Measurements from ENCODE around the gene RHOF. TPM values are rescaled to one million over a fixed set of nuclear protein-coding genes. Genes with fewer than 3 reads are reported as not detected.
"Not testable (repeated sequence)": the region's sequence is repeated elsewhere in the genome, so short reads cannot be mapped to it uniquely, and the experiment has no call there.

Gene RHOF
- polyA plus RNA-seq, 4 donors, result 4.9 to 14.7 (median 9.5) TPM

DNA sequence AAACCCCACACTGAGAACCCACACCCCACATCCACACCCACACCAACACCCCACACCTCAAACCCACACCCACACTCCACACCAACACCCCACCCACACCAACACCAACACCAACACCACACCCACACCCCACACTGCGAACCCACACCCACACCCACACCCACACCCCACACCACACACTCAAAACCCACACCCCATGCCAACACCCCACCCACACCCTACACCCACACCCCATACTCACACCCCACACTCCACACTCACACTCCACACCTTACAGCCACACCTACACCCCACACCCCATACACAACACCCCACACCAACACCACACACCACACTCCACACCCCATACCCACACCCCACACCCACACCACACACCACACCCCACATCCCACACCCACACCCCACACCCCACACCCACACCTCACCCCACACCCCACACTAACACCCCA, 43.0 kb downstream of the RHOF start:
- DNase-seq (ENCODE audit: low read depth in 4 of 4, low spot score in 3 of 4), result no peak

GRCh38 chr12:121749267-121749666, 44.2 kb downstream of the RHOF start:
- no peak for DNase-seq (ENCODE audit: low read depth in 4 of 4, low spot score in 3 of 4)

DNA sequence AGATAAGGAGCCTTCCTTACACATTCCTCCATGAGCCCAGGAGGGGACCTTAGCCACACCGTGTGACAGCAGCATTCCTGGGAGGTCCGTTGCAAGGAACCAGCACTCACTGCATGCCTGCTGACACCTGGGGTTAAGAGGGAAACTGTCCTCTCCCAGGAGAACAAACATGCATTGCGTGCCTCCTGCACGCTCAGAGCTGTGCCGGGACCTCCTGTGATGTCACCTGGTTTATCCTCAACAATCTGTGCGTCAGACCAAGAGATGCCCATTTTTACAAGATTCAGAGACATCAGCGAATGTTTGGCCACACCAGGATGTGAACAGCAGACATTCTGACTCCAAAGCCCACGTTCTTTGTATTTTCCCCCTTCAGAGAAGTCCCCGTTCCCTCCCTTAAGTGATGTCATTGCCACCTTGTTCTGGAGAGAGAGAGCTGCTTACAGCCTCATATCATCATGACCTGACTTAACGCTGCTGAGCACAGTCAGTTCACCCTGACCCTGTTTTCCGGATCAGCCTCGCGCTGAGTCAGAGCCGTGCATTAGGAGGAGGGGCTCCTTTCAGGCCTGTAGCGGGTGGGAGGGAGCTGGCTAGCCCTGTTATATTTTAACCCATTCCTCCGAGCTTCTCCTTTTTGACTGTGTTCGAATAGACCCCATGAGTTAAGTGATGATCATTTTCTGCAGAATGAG, 44.8 kb downstream of the RHOF start:
- DNase-seq (ENCODE audit: low read depth in 4 of 4, low spot score in 3 of 4), result peak in 2 of 4 donors; percentile 56 to 69

DNA sequence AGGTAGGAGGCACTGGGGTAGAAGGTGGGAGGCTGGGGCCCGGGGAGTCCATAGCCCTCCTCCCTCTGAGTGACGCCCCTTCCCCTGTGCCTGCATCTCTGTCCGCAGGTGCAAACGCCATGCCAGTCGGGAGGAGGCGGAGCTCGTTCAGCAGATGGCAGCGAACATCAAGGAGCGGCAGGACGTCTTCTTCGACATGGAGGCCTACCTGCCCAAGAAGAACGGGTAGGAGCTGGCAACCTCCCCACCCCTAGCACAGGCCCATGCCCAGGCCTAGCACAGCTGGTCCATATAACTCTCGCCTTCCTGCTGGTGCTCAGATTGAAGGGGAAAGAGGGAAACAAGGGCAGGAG, 45.3 kb downstream of the RHOF start:
- DNase-seq (ENCODE audit: low read depth in 4 of 4, low spot score in 3 of 4), result no peak

- DNase-seq (ENCODE audit: low read depth in 4 of 4, low spot score in 3 of 4), result not testable (repeated sequence)
These were observed 47.9 kb downstream of the RHOF start for GRCh38 chr12:121745545-121745944.

GRCh38 chr12:121741743-121742142, 51.7 kb downstream of the RHOF start:
- DNase-seq (ENCODE audit: low read depth in 4 of 4, low spot score in 3 of 4), result no peak

DNA sequence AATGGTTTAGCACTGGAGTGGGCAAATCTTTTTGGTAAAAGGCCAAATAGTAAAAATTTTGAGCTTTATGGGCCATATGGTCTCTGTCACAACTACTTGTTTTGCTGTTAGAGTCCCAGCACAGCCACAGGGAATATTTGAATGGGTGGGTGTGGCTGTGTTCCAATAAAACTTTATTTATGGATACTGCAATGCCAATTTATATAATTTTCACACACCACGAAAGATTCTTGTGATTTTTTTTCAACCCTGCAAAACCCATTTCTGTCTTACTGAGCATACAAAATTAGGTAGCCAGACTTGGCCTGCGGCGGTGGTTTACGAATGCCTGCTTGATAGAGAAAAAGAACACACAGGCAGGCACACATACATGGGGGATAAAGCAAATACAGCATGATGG, 52.6 kb downstream of the RHOF start:
- DNase-seq (ENCODE audit: low read depth in 4 of 4, low spot score in 3 of 4), result no peak

DNA sequence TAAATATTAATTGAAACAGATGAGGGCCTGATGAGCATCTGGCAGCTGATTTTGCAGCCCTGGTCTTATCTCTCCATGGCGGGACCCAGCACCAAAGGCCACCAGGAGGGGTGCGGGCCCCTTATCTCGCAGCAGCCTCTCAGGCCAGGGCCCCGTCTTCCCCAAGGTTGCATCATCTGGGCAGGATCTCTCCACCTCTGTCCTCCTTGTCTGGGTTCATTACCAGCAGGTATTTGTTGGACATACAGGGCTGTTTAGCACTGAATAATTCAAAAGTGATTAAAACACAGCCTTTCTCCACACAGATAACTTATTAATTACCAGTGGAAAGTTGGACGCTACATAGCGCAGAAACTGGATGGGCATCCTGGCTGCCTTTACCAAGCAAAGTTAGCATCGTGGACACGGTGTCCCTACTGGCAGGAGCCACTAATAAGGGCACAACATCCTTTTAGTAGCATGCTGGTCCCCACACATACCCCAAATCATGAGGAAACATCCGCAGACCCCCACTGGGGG, 55.1 kb downstream of the RHOF start:
- no peak for DNase-seq (ENCODE audit: low read depth in 4 of 4, low spot score in 3 of 4)

- DNase-seq (ENCODE audit: low read depth in 4 of 4, low spot score in 3 of 4), result no peak
These were observed 59.6 kb downstream of the RHOF start for GRCh38 chr12:121733849-121734248.

DNA sequence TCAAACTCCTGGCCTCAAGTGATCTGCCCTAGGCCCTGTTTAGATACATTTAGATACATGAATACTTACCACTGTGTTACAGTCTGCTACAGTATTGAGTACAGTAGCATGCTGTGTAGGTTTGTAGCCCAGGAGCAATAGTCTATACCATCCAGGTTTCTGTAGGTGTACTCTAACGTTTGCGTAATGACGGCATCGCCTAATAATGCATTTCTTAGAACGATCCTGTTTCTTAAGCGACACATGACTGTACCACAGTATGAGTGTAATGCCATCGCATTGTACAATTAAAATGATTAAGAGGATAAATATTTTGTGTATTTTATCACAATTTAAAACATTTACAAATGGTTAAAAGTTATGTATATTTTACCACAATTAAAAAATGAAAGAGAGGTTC, 62.0 kb downstream of the RHOF start:
- no peak for DNase-seq (ENCODE audit: low read depth in 4 of 4, low spot score in 3 of 4)

- no peak for DNase-seq (ENCODE audit: low read depth in 4 of 4, low spot score in 3 of 4)
These were observed 64.5 kb downstream of the RHOF start for GRCh38 chr12:121729021-121729420.

Other genes with a start within 250 kb of the RHOF start
- gene KDM2B, start 212.7 kb downstream of the RHOF start, polyA plus RNA-seq (ENCODE audit: insufficient read length in 4 of 4), result 10 to 100 TPM; 56.8 to 77.1 (median 71.2) TPM
- 10 to 100 TPM; 11.1 to 17.2 (median 12.1) TPM for gene ORAI1, start 167.2 kb downstream of the RHOF start, polyA plus RNA-seq (ENCODE audit: insufficient read length in 4 of 4)
- 1 to 10 TPM in 3 of 4 donors, under 1 TPM in 1; 0.40 to 1.9 (median 1.7) TPM for gene MORN3, start 124.0 kb downstream of the RHOF start, polyA plus RNA-seq (ENCODE audit: insufficient read length in 4 of 4)
- 10 to 100 TPM in 3 of 4 donors, 1 to 10 TPM in 1; 7.9 to 13.6 (median 10.3) TPM for gene TMEM120B, start 80.9 kb downstream of the RHOF start, polyA plus RNA-seq (ENCODE audit: insufficient read length in 4 of 4)
- 10 to 100 TPM; 12.2 to 19.2 (median 14.5) TPM for gene SETD1B, start 10.3 kb upstream of the RHOF start, polyA plus RNA-seq (ENCODE audit: insufficient read length in 4 of 4)
- gene HPD, start 65.2 kb upstream of the RHOF start, polyA plus RNA-seq (ENCODE audit: insufficient read length in 4 of 4), result 1 to 10 TPM in 3 of 4 donors, under 1 TPM in 1; 0.74 to 4.5 (median 2.6) TPM
- 10 to 100 TPM; 46.1 to 56.5 (median 49.9) TPM for gene PSMD9, start 95.1 kb upstream of the RHOF start, polyA plus RNA-seq (ENCODE audit: insufficient read length in 4 of 4)
- 10 to 100 TPM in 2 of 4 donors, 1 to 10 TPM in 2; 3.0 to 15.8 (median 10.5) TPM for gene CFAP251, start 124.9 kb upstream of the RHOF start, polyA plus RNA-seq (ENCODE audit: insufficient read length in 4 of 4)
- gene BCL7A, start 228.2 kb upstream of the RHOF start, polyA plus RNA-seq (ENCODE audit: insufficient read length in 4 of 4), result 10 to 100 TPM; 15.9 to 37.6 (median 35.0) TPM